Right atrium auricular region (tissue), 2 donors: ENCODE measurements around the gene NPAS3. TPM values are rescaled to one million over a fixed set of nuclear protein-coding genes. Genes with fewer than 3 reads are reported as not detected.

Source experiments
- DNase-seq: peaks from one replicate; pipeline ENCODE4 v3.0.0-alpha.2; 2019; ENCODE audit warnings: low spot score
- H3K27ac ChIP-seq, 2 donors: fragments of 200-600 bp; sonication (generic); 1 replicate in 1 of 2; 2 replicates in 1 of 2; pipeline ENCODE4 v1.5.1; 2016 to 2019
- H3K27me3 ChIP-seq, 2 donors: fragments of 200-600 bp; sonication (generic); one replicate each; pipeline versions ENCODE4 v1.5.1 to v1.6.0; 2017 to 2019
- H3K36me3 ChIP-seq: fragments of 200-600 bp; sonication (generic); one replicate; pipeline ENCODE4 v1.5.1; 2016
- H3K4me1 ChIP-seq, 2 donors: fragments of 200-600 bp; sonication (generic); one replicate each; pipeline versions ENCODE4 v1.5.1 to v1.6.0; 2017 to 2019
- H3K4me3 ChIP-seq, 2 donors: fragments of 200-600 bp; sonication (generic); 1 replicate in 1 of 2; 2 replicates in 1 of 2; pipeline ENCODE4 v1.5.1; 2017 to 2019; ENCODE audit warnings: mild to moderate bottlenecking in 1 of 2, moderate library complexity in 1 of 2
- H3K9me3 ChIP-seq, 2 donors: fragments of 200-600 bp; sonication (generic); one replicate each; pipeline ENCODE4 v1.5.1; 2019
- CTCF ChIP-seq, 2 donors: fragments of 200-600 bp; sonication (generic); IDR thresholded peaks; one replicate each; pipeline ENCODE4 v1.5.1; 2019; ENCODE audit warnings: antibody characterized with exemption in 2 of 2
- total RNA-seq, 2 donors: library from RNA; depleted of rRNA; stranded (reverse); fragments of >200 nt; gene quantifications; one replicate each; pipeline ENCODE4 v1.1.0, GENCODE V29; 2016

The NPAS3 gene
- total RNA-seq, 2 donors from 2014 or later: 0.67 to 1.3 TPM

GRCh38 chr14:33524244-33524643, 585.6 kb downstream of the NPAS3 start:
- DNase-seq: no peak
- Histone ChIP-seq H3K36me3 (no peaks in the 10 kb centered on the region), H3K4me3 (no peak overlapping the region), H3K27ac (no peak overlapping the region), H3K4me1 (no peaks in the 10 kb centered on the region), H3K9me3 (no peaks in the 10 kb centered on the region), H3K27me3 (no peaks in the 10 kb centered on the region)
- TF ChIP-seq CTCF (IDR thresholded peaks at IDR 0.05): no peak

GRCh38 chr14:33525626-33526025, 586.9 kb downstream of the NPAS3 start:
- Histone ChIP-seq H3K4me1 (no peaks in the 10 kb centered on the region), H3K4me3 (no peak overlapping the region), H3K27me3 (no peaks in the 10 kb centered on the region), H3K9me3 (no peaks in the 10 kb centered on the region), H3K27ac (no peak overlapping the region), H3K36me3 (no peaks in the 10 kb centered on the region)
- no peak for TF ChIP-seq CTCF (IDR thresholded peaks at IDR 0.05)
- DNase-seq: no peak

GRCh38 chr14:33527023-33527634, 588.5 kb downstream of the NPAS3 start:
- no peak for DNase-seq

GRCh38 chr14:33528655-33529054, 590.0 kb downstream of the NPAS3 start:
- Histone ChIP-seq H3K4me3 (no peak overlapping the region), H3K4me1 (no peaks in the 10 kb centered on the region), H3K36me3 (no peaks in the 10 kb centered on the region), H3K9me3 (no peaks in the 10 kb centered on the region), H3K27me3 (no peaks in the 10 kb centered on the region), H3K27ac (no peak overlapping the region)
- no peak for DNase-seq
- TF ChIP-seq CTCF (IDR thresholded peaks at IDR 0.05): no peak

More at GRCh38 chr14:33527023-33527634, 588.5 kb downstream of the NPAS3 start:
- TF ChIP-seq CTCF (IDR thresholded peaks at IDR 0.05): no peak
- H3K9me3 ChIP-seq: no peaks in the 10 kb centered on the region
- no peaks in the 10 kb centered on the region for H3K4me1 ChIP-seq
- H3K4me3 ChIP-seq: no peak overlapping the region
- no peaks in the 10 kb centered on the region for H3K36me3 ChIP-seq
- no peaks in the 10 kb centered on the region for H3K27me3 ChIP-seq
- H3K27ac ChIP-seq: no peak overlapping the region

GRCh38 chr14:33529787-33530757, 591.4 kb downstream of the NPAS3 start:
- H3K4me1 ChIP-seq: no peaks in the 10 kb centered on the region
- H3K27me3 ChIP-seq: no peaks in the 10 kb centered on the region
- H3K9me3 ChIP-seq: no peaks in the 10 kb centered on the region
- no peak for TF ChIP-seq CTCF (IDR thresholded peaks at IDR 0.05)
- DNase-seq: no peak
- no peaks in the 10 kb centered on the region for H3K36me3 ChIP-seq
- no peak overlapping the region for H3K27ac ChIP-seq
- no peak overlapping the region for H3K4me3 ChIP-seq
